ENCODE measurements around the gene CPO. TPM values are rescaled to one million over a fixed set of nuclear protein-coding genes. Genes with fewer than 3 reads are reported as not detected.

CPO gene
- total RNA-seq, 2 experiments from 2014 or later = not detected

- Histone ChIP-seq H3K4me1 (ENCODE audit: insufficient read depth, low read length, poor library complexity, severe bottlenecking) (no peaks in the 10 kb centered on the region), H4K20me1 (ENCODE audit: insufficient read depth, low read length) (no peaks in the 10 kb centered on the region), H3K36me3 (ENCODE audit: insufficient read depth, low read length) (no peaks in the 10 kb centered on the region), H2AFZ (ENCODE audit: low read length) (no peak overlapping the region), H3K4me2 (ENCODE audit: low read length) (no peak overlapping the region), H3K4me3 (ENCODE audit: low read depth, low read length, poor library complexity, severe bottlenecking) (no peak overlapping the region), H3K9me3 (ENCODE audit: low read length) (no peaks in the 10 kb centered on the region), H3K79me2 (ENCODE audit: insufficient read depth, low read depth, low read length) (no peaks in the 10 kb centered on the region), H3K9me2 (ENCODE audit: insufficient read depth, low read length) (no peaks in the 10 kb centered on the region), H3K27ac (ENCODE audit: low read depth, low read length, poor library complexity, severe bottlenecking) (no peak overlapping the region)
- TF ChIP-seq EZH2phosphoT487 (IDR thresholded peaks at IDR 0.05; ENCODE audit: borderline replicate concordance, low read depth, low read length) (no peak), CTCF (conservative IDR thresholded peaks at IDR 0.05; ENCODE audit: low read length) (peak; percentile 82)
- intact Hi-C loops (cut with micrococcal nuclease; ENCODE audit: unreplicated experiment) = loop anchor here (10.0 kb wide), 1 partner anchor 485 kb away; no protein-coding TSS in a partner anchor
- peak; percentile 30 for DNase-seq (ENCODE audit: low spot score)
- CTCF ChIA-PET (ENCODE audit: unreplicated experiment) = no interaction called here
- POLR2A ChIA-PET = no interaction called here
- no TSS peak for BruUV-seq (replicated peaks)
These were observed 50.0 kb downstream of the CPO start for GRCh38 chr2:206989311-206989710.

- no peak overlapping the region for H3K4me3 ChIP-seq (ENCODE audit: low read depth, low read length, poor library complexity, severe bottlenecking)
- TF ChIP-seq CTCF (conservative IDR thresholded peaks at IDR 0.05; ENCODE audit: low read length) = no peak
- no peaks in the 10 kb centered on the region for H3K36me3 ChIP-seq (ENCODE audit: insufficient read depth, low read length)
- H3K4me2 ChIP-seq (ENCODE audit: low read length) = no peak overlapping the region
- H3K27ac ChIP-seq (ENCODE audit: low read depth, low read length, poor library complexity, severe bottlenecking) = no peak overlapping the region
- no peaks in the 10 kb centered on the region for H3K9me2 ChIP-seq (ENCODE audit: insufficient read depth, low read length)
- H4K20me1 ChIP-seq (ENCODE audit: insufficient read depth, low read length) = no peaks in the 10 kb centered on the region
- no peak overlapping the region for H2AFZ ChIP-seq (ENCODE audit: low read length)
- no peak for DNase-seq (ENCODE audit: low spot score)
- H3K4me1 ChIP-seq (ENCODE audit: insufficient read depth, low read length, poor library complexity, severe bottlenecking) = no peaks in the 10 kb centered on the region
- no TSS peak for BruUV-seq (replicated peaks)
- CTCF ChIA-PET (ENCODE audit: unreplicated experiment) = no interaction called here
- H3K79me2 ChIP-seq (ENCODE audit: insufficient read depth, low read depth, low read length) = no peaks in the 10 kb centered on the region
- POLR2A ChIA-PET = no interaction called here
- H3K9me3 ChIP-seq (ENCODE audit: low read length) = no peaks in the 10 kb centered on the region
- intact Hi-C loops (cut with micrococcal nuclease; ENCODE audit: unreplicated experiment) = loop anchor here (2.0 kb wide), 1 partner anchor 298 kb away; no protein-coding TSS in a partner anchor
These were observed 51.0 kb downstream of the CPO start for GRCh38 chr2:206990360-206990759.

GRCh38 chr2:206991070-206991469 lies 51.8 kb downstream of the CPO start:
- CTCF ChIA-PET (ENCODE audit: unreplicated experiment) = no interaction called here
- DNase-seq (ENCODE audit: low spot score) = no peak
- POLR2A ChIA-PET = no interaction called here
- Histone ChIP-seq H3K27ac (ENCODE audit: low read depth, low read length, poor library complexity, severe bottlenecking) (no peak overlapping the region), H3K36me3 (ENCODE audit: insufficient read depth, low read length) (no peaks in the 10 kb centered on the region), H3K9me2 (ENCODE audit: insufficient read depth, low read length) (no peaks in the 10 kb centered on the region), H4K20me1 (ENCODE audit: insufficient read depth, low read length) (no peaks in the 10 kb centered on the region), H3K4me1 (ENCODE audit: insufficient read depth, low read length, poor library complexity, severe bottlenecking) (no peaks in the 10 kb centered on the region), H3K9me3 (ENCODE audit: low read length) (no peaks in the 10 kb centered on the region), H3K4me3 (ENCODE audit: low read depth, low read length, poor library complexity, severe bottlenecking) (no peak overlapping the region), H3K79me2 (ENCODE audit: insufficient read depth, low read depth, low read length) (no peaks in the 10 kb centered on the region), H3K4me2 (ENCODE audit: low read length) (no peak overlapping the region), H2AFZ (ENCODE audit: low read length) (no peak overlapping the region)
- no peak for TF ChIP-seq CTCF (conservative IDR thresholded peaks at IDR 0.05; ENCODE audit: low read length)
- no peak for TF ChIP-seq EZH2phosphoT487 (IDR thresholded peaks at IDR 0.05; ENCODE audit: borderline replicate concordance, low read depth, low read length)
- no TSS peak for BruUV-seq (replicated peaks)
- intact Hi-C loops (cut with micrococcal nuclease; ENCODE audit: unreplicated experiment) = loop anchor here (2.0 kb wide), 1 partner anchor 298 kb away; no protein-coding TSS in a partner anchor
